SK-N-SH (cell line): ENCODE measurements around the gene PBX1.

ENCODE experiments used
- JUND ChIP-seq: IDR thresholded peaks from 2 replicates; pipeline ENCODE4 v1.4.0; 2012
- USF1 ChIP-seq: IDR thresholded peaks from 2 replicates; pipeline ENCODE4 v1.4.0; 2012; ENCODE audit warnings: low read depth, borderline replicate concordance

- TF ChIP-seq USF1 (no peak), JUND (no peak)
Observed at GRCh38 chr1:164589408-164589807, 30.4 kb downstream of the PBX1 start.
